ENCODE data around the gene EIF2B5.
"Not testable (repeated sequence)": the region's sequence is repeated elsewhere in the genome, so short reads cannot be mapped to it uniquely, and the experiment has no call there.

EIF2B5 gene

DNA sequence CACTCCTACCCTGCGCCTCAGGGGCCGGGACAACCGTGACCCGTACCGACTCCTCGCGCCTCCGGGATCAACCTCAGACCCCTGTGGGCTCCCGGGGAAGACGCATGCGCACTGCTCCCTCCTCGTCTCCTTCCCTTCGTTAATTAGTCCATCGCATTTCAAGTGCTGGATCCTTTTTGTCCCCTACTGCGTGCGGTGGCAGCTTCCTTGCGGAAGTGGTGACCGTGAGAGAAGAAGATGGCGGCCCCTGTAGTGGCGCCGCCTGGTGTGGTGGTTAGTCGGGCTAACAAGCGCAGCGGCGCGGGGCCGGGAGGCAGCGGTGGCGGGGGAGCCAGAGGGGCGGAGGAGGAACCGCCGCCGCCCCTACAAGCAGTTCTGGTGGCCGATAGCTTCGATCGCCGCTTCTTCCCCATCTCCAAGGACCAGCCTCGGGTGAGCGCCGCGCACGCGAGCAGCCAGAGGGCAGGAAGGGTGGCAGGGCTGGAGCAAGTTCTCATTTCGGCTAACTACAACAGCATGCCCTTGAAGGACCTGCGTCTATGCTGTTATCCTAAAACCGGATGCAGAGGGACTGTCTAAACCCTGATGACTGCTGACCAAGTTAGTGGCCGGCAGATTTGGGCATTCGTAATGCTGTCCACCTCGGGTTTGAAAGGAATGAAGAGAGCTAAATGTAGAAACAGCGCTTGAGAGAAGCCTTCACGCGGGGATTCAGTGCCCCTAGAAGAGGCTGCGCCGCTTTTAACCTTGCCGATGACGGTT, at the start of gene EIF2B5:
EIF2B5 (plus strand) TSS at position 210 of the 762 bp plus-strand sequence; CDS start at position 238, 28 bp downstream.
- peak; percentile 78 for DNase-seq (ENCODE audit: low read depth)

DNA sequence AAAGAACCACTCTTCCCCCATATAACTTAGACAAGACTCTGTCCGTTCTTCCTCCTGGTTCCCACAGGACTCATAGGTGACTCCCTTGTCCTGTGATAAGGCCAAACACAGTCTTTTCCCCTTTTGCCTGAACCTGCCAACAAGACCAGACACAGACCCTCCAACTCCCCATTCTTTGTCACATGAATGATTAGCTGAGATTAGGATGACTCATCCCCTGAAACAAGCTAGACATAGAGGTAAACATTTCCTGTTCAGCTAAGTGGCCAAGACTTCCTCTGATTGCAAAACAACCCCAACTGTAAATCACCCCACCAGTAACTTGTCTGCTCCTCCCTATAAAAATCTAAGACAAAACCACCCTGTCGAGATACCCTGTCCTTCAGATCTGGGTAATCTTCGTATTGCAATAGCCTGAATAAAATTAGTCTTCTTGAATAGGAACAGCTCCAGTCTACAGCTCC, 49.7 kb upstream of the EIF2B5 start:
- no peak for DNase-seq (ENCODE audit: low read depth)

- DNase-seq (ENCODE audit: low read depth) = no peak
These were observed 43.0 kb upstream of the EIF2B5 start for GRCh38 chr3:184092199-184092598.

DNA sequence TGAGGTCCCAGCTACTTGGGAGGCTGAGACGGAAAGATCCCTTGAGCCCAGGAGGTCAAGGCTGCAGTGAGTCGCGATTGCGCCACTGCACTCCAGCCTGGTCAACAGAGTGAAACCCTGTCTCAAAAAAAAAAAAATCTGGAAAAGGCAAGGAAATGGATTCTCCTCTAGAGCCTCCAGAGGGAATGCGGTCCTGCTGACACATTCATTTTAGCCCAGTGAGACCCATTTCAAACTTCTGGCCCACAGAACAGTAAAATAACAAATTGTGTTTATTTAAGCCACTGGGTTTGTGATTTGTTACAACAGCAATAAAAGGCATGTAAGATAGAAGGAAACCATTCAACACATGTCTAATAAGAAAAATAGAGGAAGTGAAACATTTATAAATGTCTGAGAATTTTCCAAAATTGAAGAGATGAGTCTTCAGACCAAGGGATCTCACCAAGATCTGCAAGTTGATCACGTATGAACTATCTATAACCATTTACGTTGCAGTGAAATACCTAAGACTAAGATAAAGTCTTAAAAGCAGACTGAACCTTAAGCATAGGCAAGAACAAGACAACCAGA, 38.3 kb upstream of the EIF2B5 start, which contains the start of gene HTR3E:
HTR3E (plus strand) TSS at position 254 of the 573 bp plus-strand sequence. CDS start 466 bp downstream, outside the sequence.
- DNase-seq (ENCODE audit: low read depth) = no peak

GRCh38 chr3:184097556-184097955, 37.6 kb upstream of the EIF2B5 start:
- DNase-seq (ENCODE audit: low read depth) = no peak

DNA sequence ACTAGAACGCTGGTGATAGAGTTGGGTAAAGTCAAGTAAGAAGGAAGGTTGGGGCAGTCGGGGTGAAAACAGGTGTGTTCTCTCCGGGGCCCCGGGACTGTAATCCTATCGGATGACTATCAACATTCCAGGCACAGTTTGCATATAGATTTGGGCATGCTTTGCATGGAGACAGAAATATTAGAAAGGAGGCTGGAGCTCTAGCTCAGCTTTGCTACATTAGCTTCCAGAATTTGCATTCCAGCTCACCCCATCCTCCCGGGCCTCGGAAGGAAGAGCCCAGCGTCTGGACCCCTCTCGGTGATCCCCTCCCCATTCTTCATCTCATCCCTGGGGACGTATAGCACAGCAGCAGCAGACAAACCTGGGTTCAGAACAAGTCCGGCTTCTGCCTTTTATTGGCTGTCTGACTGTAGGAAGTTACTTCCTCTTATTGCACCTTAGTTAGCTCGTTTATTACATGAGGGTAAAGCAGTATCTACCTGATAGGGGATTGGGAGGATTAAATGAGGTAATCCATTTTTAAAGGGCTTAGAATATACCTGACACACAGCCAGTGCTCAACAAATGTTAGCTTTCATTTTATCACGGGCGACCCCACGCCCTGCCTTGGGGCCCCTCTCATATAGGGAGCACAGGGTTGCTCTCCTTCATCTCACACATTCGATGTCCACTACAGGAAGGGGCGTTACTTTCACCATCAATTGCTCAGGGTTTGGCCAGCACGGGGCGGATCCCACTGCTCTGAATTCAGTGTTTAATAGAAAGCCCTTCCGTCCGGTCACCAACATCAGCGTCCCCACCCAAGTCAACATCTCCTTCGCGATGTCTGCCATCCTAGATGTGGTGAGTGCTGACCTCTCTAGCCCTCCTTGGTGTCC, 35.1 kb upstream of the EIF2B5 start:
- no peak for DNase-seq (ENCODE audit: low read depth)

GRCh38 chr3:184110316-184110725, 24.8 kb upstream of the EIF2B5 start:
- DNase-seq (ENCODE audit: low read depth) = no peak

DNA sequence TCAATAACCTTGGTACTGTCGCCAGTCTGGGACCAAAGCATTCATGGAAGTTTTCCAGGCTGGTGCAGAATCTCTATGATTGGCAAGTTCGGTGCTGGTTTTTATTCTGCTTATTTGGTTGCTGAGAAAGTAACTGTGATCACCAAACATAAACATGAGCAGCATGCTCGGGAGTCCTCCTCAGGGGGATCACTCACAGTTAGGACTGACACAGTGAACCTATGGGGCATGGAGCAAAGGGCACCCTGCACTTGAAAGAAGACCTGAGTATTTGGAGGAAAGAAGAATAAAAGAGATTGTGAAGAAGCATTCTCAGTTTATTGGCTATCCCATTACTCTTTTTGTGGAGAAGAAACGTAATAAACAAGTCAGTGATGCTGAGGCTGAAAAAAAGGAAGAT, 19.1 kb upstream of the EIF2B5 start:
- DNase-seq (ENCODE audit: low read depth) = no peak

- no peak for DNase-seq (ENCODE audit: low read depth)
These were observed 17.5 kb upstream of the EIF2B5 start for GRCh38 chr3:184117636-184118035.

GRCh38 chr3:184121031-184121430, 14.1 kb upstream of the EIF2B5 start:
- DNase-seq (ENCODE audit: low read depth) = not testable (repeated sequence)

GRCh38 chr3:184126006-184126405, 9.2 kb upstream of the EIF2B5 start:
- no peak for DNase-seq (ENCODE audit: low read depth)

DNA sequence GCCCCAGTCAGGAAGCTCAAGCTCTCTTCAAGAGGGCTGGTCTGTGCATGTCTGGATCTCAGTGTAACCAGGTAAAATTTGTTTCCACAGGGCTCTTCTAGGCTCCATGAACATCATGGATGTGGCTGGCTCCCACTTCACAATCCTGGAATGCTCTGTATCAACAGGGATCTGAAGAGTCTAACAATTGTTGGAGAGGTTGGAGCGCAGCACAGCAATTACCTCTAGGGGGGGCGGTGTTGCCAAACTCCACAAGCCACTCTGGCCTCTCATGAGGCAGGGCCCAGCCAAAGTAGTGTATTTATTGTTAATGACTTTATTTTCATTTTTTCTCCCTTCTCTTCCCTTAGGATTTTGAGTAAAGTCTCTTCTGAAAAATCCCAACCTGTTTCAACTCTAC, 6.1 kb upstream of the EIF2B5 start:
- no peak for DNase-seq (ENCODE audit: low read depth)

DNA sequence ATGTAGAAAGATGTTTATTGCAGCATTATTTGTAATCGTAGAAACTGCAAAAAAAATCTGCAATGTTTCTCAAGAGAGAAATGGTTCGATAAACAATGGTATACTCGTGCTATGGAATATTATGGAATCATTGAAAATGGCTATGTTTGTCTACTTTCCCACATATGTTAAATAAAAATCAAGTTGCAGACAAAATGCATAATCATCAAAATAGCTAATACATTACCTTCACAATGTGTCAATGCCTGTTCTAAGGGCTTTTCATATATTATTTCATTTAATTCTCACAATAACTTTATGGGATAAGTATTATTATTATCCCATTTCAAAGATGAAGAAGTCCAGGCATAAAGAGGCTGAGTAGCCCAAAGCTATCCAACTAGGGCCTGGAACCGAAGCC, 2.2 kb upstream of the EIF2B5 start:
- DNase-seq (ENCODE audit: low read depth) = no peak

GRCh38 chr3:184133840-184134745, 1.1 kb upstream of the EIF2B5 start:
- DNase-seq (ENCODE audit: low read depth) = no peak

DNA sequence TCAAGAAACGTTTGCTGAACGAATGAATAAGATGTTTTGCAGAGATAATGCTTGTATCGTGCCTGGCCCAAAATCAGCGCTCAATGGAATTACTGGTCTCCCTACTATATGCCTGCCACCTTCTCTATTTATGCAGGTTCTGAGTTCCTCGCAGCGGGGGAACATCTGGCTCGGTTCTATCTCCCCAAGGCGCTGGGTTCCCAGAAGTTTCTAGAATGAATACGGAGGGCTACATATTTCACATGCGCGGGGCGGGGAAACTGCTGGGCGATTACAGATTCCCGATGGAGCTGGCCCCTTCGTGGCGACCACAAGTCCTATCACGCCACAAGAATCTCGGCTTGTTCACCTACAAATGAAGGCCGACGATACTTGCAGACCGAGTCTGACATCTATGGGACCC, 411 bp upstream of the EIF2B5 start:
- DNase-seq (ENCODE audit: low read depth) = no peak

- DNase-seq (ENCODE audit: low read depth) = no peak
These were observed 728 bp downstream of the EIF2B5 start for GRCh38 chr3:184135911-184136260.

DNA sequence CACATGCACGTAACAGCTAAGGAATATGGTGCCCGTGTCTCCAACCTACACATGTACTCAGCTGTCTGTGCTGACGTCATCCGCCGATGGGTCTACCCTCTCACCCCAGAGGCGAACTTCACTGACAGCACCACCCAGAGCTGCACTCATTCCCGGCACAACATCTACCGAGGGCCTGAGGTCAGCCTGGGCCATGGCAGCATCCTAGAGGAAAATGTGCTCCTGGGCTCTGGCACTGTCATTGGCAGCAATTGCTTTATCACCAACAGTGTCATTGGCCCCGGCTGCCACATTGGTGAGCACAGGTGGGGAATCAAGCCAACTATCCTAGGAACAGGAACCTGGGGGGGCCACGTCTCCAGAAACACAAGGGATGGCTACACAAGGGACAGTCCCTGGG, 5.3 kb downstream of the EIF2B5 start:
- DNase-seq (ENCODE audit: low read depth) = no peak

- no peak for DNase-seq (ENCODE audit: low read depth)
These were observed 7.0 kb downstream of the EIF2B5 start for GRCh38 chr3:184142199-184142598.

DNA sequence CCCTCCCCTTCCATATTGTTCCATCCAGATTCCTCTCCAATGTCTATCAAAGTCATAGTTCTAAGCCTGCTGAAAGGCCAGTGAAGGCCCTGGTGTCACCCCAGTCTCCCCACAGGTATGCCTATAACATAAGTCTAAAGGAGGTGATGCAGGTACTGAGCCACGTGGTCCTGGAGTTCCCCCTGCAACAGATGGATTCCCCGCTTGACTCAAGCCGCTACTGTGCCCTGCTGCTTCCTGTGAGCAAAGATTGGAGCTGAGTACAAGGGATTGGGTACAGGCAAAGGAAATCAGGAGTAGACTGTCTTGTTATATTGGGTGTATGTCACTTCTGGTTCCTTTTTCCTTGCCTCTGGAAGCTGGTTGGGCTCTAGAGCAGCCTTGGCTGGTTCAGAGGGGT, 8.2 kb downstream of the EIF2B5 start:
- no peak for DNase-seq (ENCODE audit: low read depth)

DNA sequence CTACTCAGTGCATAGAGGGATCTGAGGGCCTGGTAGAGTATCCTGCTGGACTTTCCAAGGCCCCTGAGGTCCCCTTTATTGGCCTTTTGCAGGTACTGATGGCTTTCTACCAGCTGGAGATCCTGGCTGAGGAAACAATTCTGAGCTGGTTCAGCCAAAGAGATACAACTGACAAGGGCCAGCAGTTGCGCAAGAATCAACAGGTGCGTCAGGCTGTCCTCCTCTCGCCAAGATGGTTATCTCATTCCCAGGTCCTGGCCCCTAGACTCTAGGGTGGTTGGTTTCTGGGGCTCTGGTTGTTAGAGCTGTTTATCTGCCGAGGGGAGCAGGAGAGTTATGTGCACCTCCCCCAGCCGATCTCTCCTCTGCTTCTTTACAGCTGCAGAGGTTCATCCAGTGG, 9.3 kb downstream of the EIF2B5 start:
- DNase-seq (ENCODE audit: low read depth) = no peak

- no peak for DNase-seq (ENCODE audit: low read depth)
These were observed 10.0 kb downstream of the EIF2B5 start for GRCh38 chr3:184145111-184145524.

Data from activated T-helper 1 cell treated with Interleukin-2 at 50 U/mL for 16 hours (primary cell).